RWPE2 (cell line): Measurements from ENCODE around the gene AP3B1.
"Not testable (repeated sequence)": the region's sequence is repeated elsewhere in the genome, so short reads cannot be mapped to it uniquely, and the experiment has no call there.

ENCODE experiments used
- ATAC-seq: fragments of 200-7000 bp; cut with Tn5 transposase; 3 replicates; pipeline ENCODE4 v1.9.1; 2021; ENCODE audit warnings: low read depth
- DNase-seq: peaks from one replicate; pipeline ENCODE4 v3.0.0-alpha.2; 2020; ENCODE audit warnings: low spot score
- H3K27ac ChIP-seq: fragments of 450-650 bp; 2 replicates; pipeline ENCODE4 v1.5.1; 2017; ENCODE audit warnings: mild to moderate bottlenecking; ENCODE audit not compliant: poor library complexity, severe bottlenecking
- H3K27me3 ChIP-seq: fragments of 250-450 bp; sonication (Bioruptor Pico); 2 replicates; pipeline ENCODE4 v1.5.1; 2021; ENCODE audit warnings: mild to moderate bottlenecking, moderate library complexity; ENCODE audit not compliant: insufficient read depth, poor library complexity, severe bottlenecking
- H3K36me3 ChIP-seq: fragments of 250-450 bp; sonication (Bioruptor Pico); 2 replicates; pipeline ENCODE4 v1.5.1; 2020; ENCODE audit warnings: low read depth, mild to moderate bottlenecking, moderate library complexity
- H3K4me1 ChIP-seq: fragments of 250-450 bp; sonication (Bioruptor Pico); 2 replicates; pipeline ENCODE4 v1.5.1; 2021; ENCODE audit warnings: mild to moderate bottlenecking, moderate library complexity; ENCODE audit not compliant: insufficient read depth, poor library complexity, severe bottlenecking
- H3K4me3 ChIP-seq: fragments of 250-450 bp; sonication (Bioruptor Pico); 2 replicates; pipeline ENCODE4 v1.5.1; 2021; ENCODE audit warnings: mild to moderate bottlenecking, moderate library complexity; ENCODE audit not compliant: severe bottlenecking
- H3K9me3 ChIP-seq: fragments of 250-450 bp; sonication (Bioruptor Pico); 2 replicates; pipeline ENCODE4 v1.5.1; 2021; ENCODE audit warnings: mild to moderate bottlenecking, moderate library complexity; ENCODE audit not compliant: severe bottlenecking
- CTCF ChIP-seq: fragments of 450-650 bp; IDR thresholded peaks from one replicate; pipeline ENCODE4 v1.5.1; 2017; ENCODE audit warnings: mild to moderate bottlenecking, moderate library complexity; ENCODE audit not compliant: poor library complexity, severe bottlenecking

The AP3B1 gene

GRCh38 chr5:78204241-78204640 lies 90.3 kb downstream of the AP3B1 start:
- Histone ChIP-seq H3K27ac (no peak overlapping the region), H3K36me3 (peaks cover 9% of the 10 kb centered on the region), H3K27me3 (no peaks in the 10 kb centered on the region), H3K9me3 (no peaks in the 10 kb centered on the region), H3K4me3 (no peak overlapping the region), H3K4me1 (no peaks in the 10 kb centered on the region)
- TF ChIP-seq CTCF: no peak
- DNase-seq: no peak
- no peak for ATAC-seq

- Histone ChIP-seq H3K27ac (no peak overlapping the region), H3K27me3 (no peaks in the 10 kb centered on the region), H3K4me3 (no peak overlapping the region), H3K9me3 (no peaks in the 10 kb centered on the region), H3K4me1 (no peaks in the 10 kb centered on the region), H3K36me3 (peaks cover 9% of the 10 kb centered on the region)
- ATAC-seq (no peak), DNase-seq (no peak)
- TF ChIP-seq CTCF: no peak
These were observed 90.7 kb downstream of the AP3B1 start for GRCh38 chr5:78203815-78204214.

- Histone ChIP-seq H3K27me3 (no peaks in the 10 kb centered on the region), H3K9me3 (no peaks in the 10 kb centered on the region), H3K36me3 (no peaks in the 10 kb centered on the region), H3K27ac (no peak overlapping the region), H3K4me3 (no peak overlapping the region), H3K4me1 (no peaks in the 10 kb centered on the region)
- ATAC-seq (no peak), DNase-seq (no peak)
- TF ChIP-seq CTCF: no peak
These were observed 104.1 kb downstream of the AP3B1 start for GRCh38 chr5:78190402-78190801.

GRCh38 chr5:78188681-78189080 lies 105.8 kb downstream of the AP3B1 start:
- H3K9me3 ChIP-seq, H3K36me3 ChIP-seq, ATAC-seq, H3K27me3 ChIP-seq, H3K27ac ChIP-seq, H3K4me1 ChIP-seq, H3K4me3 ChIP-seq, DNase-seq: not testable (repeated sequence)

- Histone ChIP-seq H3K36me3 (no peaks in the 10 kb centered on the region), H3K27ac (no peak overlapping the region), H3K4me3 (no peak overlapping the region), H3K4me1 (no peaks in the 10 kb centered on the region), H3K9me3 (no peaks in the 10 kb centered on the region), H3K27me3 (no peaks in the 10 kb centered on the region)
- no peak for DNase-seq
- TF ChIP-seq CTCF: no peak
- ATAC-seq: no peak
These were observed 107.3 kb downstream of the AP3B1 start for GRCh38 chr5:78187172-78187571.
